GM23338 (cell line): ENCODE measurements around the gene AGTR1. TPM values are rescaled to one million over a fixed set of nuclear protein-coding genes. Genes with fewer than 3 reads are reported as not detected.

Experiments
- ATAC-seq: fragments of 200-7000 bp; cut with Tn5 transposase; 3 replicates; pipeline ENCODE4 v1.9.1; 2020
- DNase-seq: peaks from one replicate; pipeline ENCODE4 v3.0.0-alpha.2; 2015; ENCODE audit warnings: low spot score
- H2AFZ ChIP-seq: fragments of 200-600 bp; sonication (generic); 2 replicates; pipeline ENCODE4 v1.8.0; 2016; ENCODE audit warnings: antibody characterized with exemption, mild to moderate bottlenecking, moderate library complexity
- H3F3A ChIP-seq: fragments of 200-600 bp; sonication (generic); replicated peaks from 2 replicates; pipeline ENCODE4 v1.8.0; 2017; ENCODE audit warnings: antibody characterized with exemption, mixed run types, low read depth
- H3K27ac ChIP-seq: fragments of 200-600 bp; sonication (generic); 2 replicates; pipeline ENCODE4 v1.6.1; 2016; ENCODE audit warnings: low read depth
- H3K27me3 ChIP-seq: fragments of 200-600 bp; sonication (generic); 2 replicates; pipeline ENCODE4 v1.8.0; 2016; ENCODE audit warnings: mild to moderate bottlenecking, mixed run types, moderate library complexity; ENCODE audit not compliant: insufficient read depth
- H3K36me3 ChIP-seq: fragments of 200-600 bp; sonication (generic); 2 replicates; pipeline ENCODE4 v1.8.0; 2016; ENCODE audit warnings: mild to moderate bottlenecking; ENCODE audit not compliant: insufficient read depth
- H3K4me1 ChIP-seq: fragments of 200-600 bp; sonication (generic); 2 replicates; pipeline ENCODE4 v1.8.0; 2016; ENCODE audit warnings: mild to moderate bottlenecking, moderate library complexity; ENCODE audit not compliant: insufficient read depth
- H3K4me2 ChIP-seq: fragments of 200-600 bp; sonication (generic); 2 replicates; pipeline ENCODE4 v1.7.1; 2017; ENCODE audit warnings: mixed run types
- H3K4me3 ChIP-seq: fragments of 200-600 bp; sonication (generic); 2 replicates; pipeline ENCODE4 v1.6.1; 2016; ENCODE audit warnings: mixed run types
- H3K79me2 ChIP-seq: fragments of 200-600 bp; sonication (generic); replicated peaks from 2 replicates; pipeline ENCODE4 v1.8.0; 2017; ENCODE audit warnings: mild to moderate bottlenecking; ENCODE audit not compliant: insufficient read depth
- H3K9me2 ChIP-seq: fragments of 200-600 bp; sonication (generic); 2 replicates; pipeline ENCODE4 v1.8.0; 2017; ENCODE audit not compliant: insufficient read depth
- H4K20me1 ChIP-seq: fragments of 200-600 bp; sonication (generic); replicated peaks from 2 replicates; pipeline ENCODE4 v1.8.0; 2017; ENCODE audit warnings: mild to moderate bottlenecking; ENCODE audit not compliant: insufficient read depth
- H3K27ac Mint-ChIP-seq: 2 replicates; pipeline ENCODE4 v1.8.0; 2020; ENCODE audit warnings: inconsistent platforms, mild to moderate bottlenecking, moderate library complexity, mixed read lengths
- H3K27me3 Mint-ChIP-seq: 3 replicates; pipeline ENCODE4 v1.8.0; 2022; ENCODE audit warnings: low read depth, mild to moderate bottlenecking, moderate library complexity, mixed read lengths, inconsistent platforms; ENCODE audit not compliant: insufficient read depth, poor library complexity
- H3K36me3 Mint-ChIP-seq: 3 replicates; pipeline ENCODE4 v1.8.0; 2021; ENCODE audit warnings: low read depth, mild to moderate bottlenecking, inconsistent platforms, moderate library complexity, mixed read lengths
- H3K4me1 Mint-ChIP-seq: 3 replicates; pipeline ENCODE4 v1.8.0; 2020; ENCODE audit warnings: mild to moderate bottlenecking, inconsistent platforms, mixed read lengths
- H3K4me3 Mint-ChIP-seq: 3 replicates; pipeline ENCODE4 v1.8.0; 2021; ENCODE audit warnings: moderate library complexity, mild to moderate bottlenecking, inconsistent platforms, mixed read lengths
- H3K9me3 Mint-ChIP-seq: 3 replicates; pipeline ENCODE4 v1.8.0; 2020; ENCODE audit warnings: moderate library complexity, mild to moderate bottlenecking, inconsistent platforms, mixed read lengths
- CREB1 ChIP-seq: fragments of 250-450 bp; sonication (Bioruptor Pico); IDR thresholded peaks from 2 replicates; pipeline ENCODE4 v1.5.0; 2020; ENCODE audit warnings: low read depth, mild to moderate bottlenecking, moderate library complexity
- CTCF ChIP-seq, 2 experiments: fragments of 200-600 bp in 1 of 2; sonication (generic) in 1 of 2; conservative IDR thresholded peaks; 2 replicates each; pipeline versions ENCODE4 v1.5.1 to v1.6.1; 2016 to 2017; ENCODE audit warnings: antibody characterized with exemption in 2 of 2, low read depth in 2 of 2, mild to moderate bottlenecking in 2 of 2, moderate library complexity in 1 of 2
- ETS1 ChIP-seq: IDR thresholded peaks from 2 replicates; pipeline ENCODE4 v1.6.1; 2016; ENCODE audit warnings: antibody characterized with exemption
- EZH2 ChIP-seq: fragments of 200-600 bp; sonication (generic); IDR thresholded peaks from one replicate; pipeline ENCODE4 v1.8.0; 2017; ENCODE audit warnings: antibody characterized with exemption, mild to moderate bottlenecking, low read depth; ENCODE audit not compliant: unreplicated experiment
- EZH2phosphoT487 ChIP-seq: fragments of 200-600 bp; sonication (generic); IDR thresholded peaks from one replicate; pipeline ENCODE4 v1.8.1; 2018; ENCODE audit warnings: antibody characterized with exemption; ENCODE audit not compliant: unreplicated experiment
- JUNB ChIP-seq: IDR thresholded peaks from one replicate; pipeline ENCODE4 v1.6.1; 2016; ENCODE audit warnings: antibody characterized with exemption; ENCODE audit not compliant: unreplicated experiment
- NANOG ChIP-seq: IDR thresholded peaks from 2 replicates; pipeline ENCODE4 v1.6.1; 2016; ENCODE audit warnings: antibody characterized with exemption, borderline replicate concordance
- POLR2AphosphoS5 ChIP-seq: IDR thresholded peaks from 2 replicates; pipeline ENCODE4 v1.6.1; 2016; ENCODE audit warnings: antibody characterized with exemption, low read depth
- REST ChIP-seq: IDR thresholded peaks from one replicate; pipeline ENCODE4 v1.6.1; 2018; ENCODE audit warnings: antibody characterized with exemption; ENCODE audit not compliant: unreplicated experiment
- STAT1 ChIP-seq: IDR thresholded peaks from one replicate; pipeline ENCODE4 v1.6.1; 2016; ENCODE audit warnings: antibody characterized with exemption; ENCODE audit not compliant: unreplicated experiment
- ZNF114 ChIP-seq: fragments of 250-450 bp; sonication (Bioruptor Pico); IDR thresholded peaks from 2 replicates; pipeline ENCODE4 v1.5.0; 2020; ENCODE audit warnings: mild to moderate bottlenecking, moderate library complexity
- ZNF331 ChIP-seq: fragments of 250-450 bp; sonication (Bioruptor Pico); IDR thresholded peaks from 2 replicates; pipeline ENCODE4 v1.5.0; 2020; ENCODE audit warnings: low read depth, mild to moderate bottlenecking, moderate library complexity
- ZNF462 ChIP-seq: fragments of 250-450 bp; sonication (Bioruptor Pico); IDR thresholded peaks from 2 replicates; pipeline ENCODE4 v1.5.0; 2020; ENCODE audit warnings: mild to moderate bottlenecking, moderate library complexity
- polyA plus RNA-seq: library from polyadenylated mRNA; unstranded; fragments of >200 nt; fragmentation: Nextera tagmentation; extraction: Ambion mirVana; gene quantifications from 2 replicates; pipeline ENCODE4 v1.2.1, GENCODE V29; 2016
- total RNA-seq: library from RNA; depleted of rRNA; stranded (reverse); fragments of >200 nt; shearing (Covaris generic); gene quantifications from 2 replicates; pipeline ENCODE4 v1.2.3, GENCODE V29; 2014

Gene AGTR1
- total and polyA plus RNA-seq, 2 experiments from 2014 or later, result 0.16 TPM; not detected in 1

GRCh38 chr3:148716657-148717056 lies 19.0 kb downstream of the AGTR1 start:
- Histone ChIP-seq H3K4me1 (no peaks in the 10 kb centered on the region), H2AFZ (no peak overlapping the region), H3K79me2 (no peaks in the 10 kb centered on the region), H3K4me3 (no peak overlapping the region), H3K4me2 (no peak overlapping the region), H3F3A (no peaks in the 10 kb centered on the region), H4K20me1 (no peaks in the 10 kb centered on the region), H3K27me3 (no peaks in the 10 kb centered on the region), H3K27ac (no peak overlapping the region), H3K36me3 (no peaks in the 10 kb centered on the region), H3K9me2 (no peaks in the 10 kb centered on the region)
- ATAC-seq (no peak), DNase-seq (no peak)
- H3K27me3 Mint-ChIP-seq, result no peaks in the 10 kb centered on the region
- H3K4me1 Mint-ChIP-seq, result peaks cover 12% of the 10 kb centered on the region; the same call in 2 of the 3 replicates
- H3K36me3 Mint-ChIP-seq, result no peaks in the 10 kb centered on the region
- no peak overlapping the region for H3K27ac Mint-ChIP-seq
- H3K9me3 Mint-ChIP-seq, result no peaks in the 10 kb centered on the region
- H3K4me3 Mint-ChIP-seq, result no peak overlapping the region
- TF ChIP-seq REST (no peak), POLR2AphosphoS5 (no peak), CTCF (conservative IDR thresholded peaks at IDR 0.05; ENCODE audit: low read depth in 2 of 2) (no peak), CREB1 (CRISPR knock-in tag) (no peak), ZNF331 (CRISPR knock-in tag) (no peak), STAT1 (no peak), NANOG (no peak), ETS1 (no peak), EZH2 (no peak), ZNF462 (CRISPR knock-in tag) (no peak), JUNB (no peak), ZNF114 (CRISPR knock-in tag) (no peak), EZH2phosphoT487 (no peak)
